ENCODE measurements around the gene ZBTB17. TPM values are rescaled to one million over a fixed set of nuclear protein-coding genes. Genes with fewer than 3 reads are reported as not detected.

ZBTB17 gene
- 37.0 and 57.3 TPM in 2 replicates for total RNA-seq

GRCh38 chr1:15975805-15976680 lies at the start of gene ZBTB17:
ZBTB17 (minus strand) TSS chr1:15976101; CDS start chr1:15948495, 27,606 bp downstream.

GRCh38 chr1:16021681-16022080 lies 45.8 kb upstream of the ZBTB17 start, which contains the start of gene CLCNKA:
CLCNKA (plus strand) TSS chr1:16022036; CDS start chr1:16022620, 584 bp downstream.

GRCh38 chr1:16017461-16018303 lies 41.8 kb upstream of the ZBTB17 start, which contains the start of gene HSPB7:
HSPB7 (minus strand) TSS chr1:16018043; CDS start chr1:16017963, 80 bp downstream.

Small RNA genes lying within 50 kb of the gene (small RNA-seq; reads per million reads assigned to genes)
- gene AL034555.1 (ENCODE audit: low replicate concordance) (not detected), gene AL355994.1 (ENCODE audit: low replicate concordance) (not detected), gene AL355994.5 (ENCODE audit: low replicate concordance) (not detected)

Other genes starting within 250 kb of the ZBTB17 start
- gene SLC25A34, start 239.8 kb downstream of the ZBTB17 start, total RNA-seq = 0.22 and 0.43 TPM in 2 replicates
- not detected in 2 replicates for gene TMEM82, start 233.6 kb downstream of the ZBTB17 start, total RNA-seq
- 152 and 186 TPM in 2 replicates for gene FBLIM1, start 217.3 kb downstream of the ZBTB17 start, total RNA-seq
- gene UQCRHL, start 168.5 kb downstream of the ZBTB17 start, total RNA-seq = 0.72 and 2.0 TPM in 2 replicates
- 26.7 and 34.9 TPM in 2 replicates for gene SPEN, start 128.4 kb downstream of the ZBTB17 start, total RNA-seq
- gene SRARP, start 28.1 kb upstream of the ZBTB17 start, total RNA-seq = not detected in 2 replicates
- gene HSPB7, start 41.9 kb upstream of the ZBTB17 start, total RNA-seq = 3.7 and 17.7 TPM in 2 replicates
- 0.14 and 0.22 TPM in 2 replicates for gene CLCNKA, start 45.9 kb upstream of the ZBTB17 start, total RNA-seq
- 0.22 TPM in 1 of 2 replicates, not detected in the other for gene CLCNKB, start 67.7 kb upstream of the ZBTB17 start, total RNA-seq
- gene FAM131C, start 97.5 kb upstream of the ZBTB17 start, total RNA-seq = 0.14 TPM in 1 of 2 replicates, not detected in the other
- 76.2 and 141 TPM in 2 replicates for gene EPHA2, start 180.0 kb upstream of the ZBTB17 start, total RNA-seq
- 8.2 and 13.6 TPM in 2 replicates for gene ARHGEF19, start 236.6 kb upstream of the ZBTB17 start, total RNA-seq

All from placental pericyte (primary cell).